HG02884 (cell line): ENCODE measurements around the gene IGFBP1.
A peak's percentile ranks its signal among the peaks of the same experiment; 100 is the strongest.

ENCODE experiments used
- ATAC-seq: cut with Tn5 transposase; IDR thresholded peaks from one replicate; pipeline ENCODE4 v1.9.1; 2021; ENCODE audit warnings: mild to moderate bottlenecking, moderate library complexity; ENCODE audit not compliant: unreplicated experiment

Gene IGFBP1

GRCh38 chr7:45898222-45898621, 9.9 kb downstream of the IGFBP1 start:
- no peak for ATAC-seq

GRCh38 chr7:45901566-45901965, 13.3 kb downstream of the IGFBP1 start:
- no peak for ATAC-seq

- no peak for ATAC-seq
Observed at GRCh38 chr7:45902820-45903219, 14.5 kb downstream of the IGFBP1 start.

GRCh38 chr7:45909561-45909960, 21.3 kb downstream of the IGFBP1 start:
- ATAC-seq, result no peak

- no peak for ATAC-seq
Observed at GRCh38 chr7:45910855-45911254, 22.6 kb downstream of the IGFBP1 start.

- ATAC-seq, result no peak
Observed at GRCh38 chr7:45911311-45911710, 23.0 kb downstream of the IGFBP1 start.

- ATAC-seq, result no peak
Observed at GRCh38 chr7:45912972-45913371, 24.7 kb downstream of the IGFBP1 start.

GRCh38 chr7:45914911-45915310, 26.6 kb downstream of the IGFBP1 start:
- ATAC-seq, result no peak

GRCh38 chr7:45915606-45916005, 27.3 kb downstream of the IGFBP1 start:
- ATAC-seq, result no peak

GRCh38 chr7:45917064-45917463, 28.8 kb downstream of the IGFBP1 start:
- ATAC-seq, result no peak

- ATAC-seq, result peak; percentile 86
Observed at GRCh38 chr7:45917658-45918057, 29.4 kb downstream of the IGFBP1 start.

GRCh38 chr7:45918556-45918955, 30.3 kb downstream of the IGFBP1 start:
- no peak for ATAC-seq

GRCh38 chr7:45919231-45919784, 31.0 kb downstream of the IGFBP1 start:
- no peak for ATAC-seq

GRCh38 chr7:45919993-45920459, 31.7 kb downstream of the IGFBP1 start:
- no peak for ATAC-seq

- no peak for ATAC-seq
Observed at GRCh38 chr7:45920502-45921380, 32.5 kb downstream of the IGFBP1 start, which contains the start of gene IGFBP3. TSS of gene IGFBP3 (minus strand) at chr7:45921272. CDS start at chr7:45921140, 132 bp downstream.

GRCh38 chr7:45921381-45921698, 33.1 kb downstream of the IGFBP1 start:
- ATAC-seq, result no peak

- no peak for ATAC-seq
Observed at GRCh38 chr7:45921699-45922519, 33.6 kb downstream of the IGFBP1 start.

- no peak for ATAC-seq
Observed at GRCh38 chr7:45922810-45923209, 34.5 kb downstream of the IGFBP1 start.

- no peak for ATAC-seq
Observed at GRCh38 chr7:45923290-45923689, 35.0 kb downstream of the IGFBP1 start.

- no peak for ATAC-seq
Observed at GRCh38 chr7:45923818-45924217, 35.5 kb downstream of the IGFBP1 start.

GRCh38 chr7:45924283-45924682, 36.0 kb downstream of the IGFBP1 start:
- no peak for ATAC-seq

- no peak for ATAC-seq
Observed at GRCh38 chr7:45927721-45928120, 39.4 kb downstream of the IGFBP1 start.
